Colonic mucosa (tissue), 4 donors: ENCODE measurements around the gene DHX40. TPM values are rescaled to one million over a fixed set of nuclear protein-coding genes. Genes with fewer than 3 reads are reported as not detected.

Experiments
- DNase-seq: peaks from one replicate; pipeline ENCODE4 v3.0.0-alpha.2; 2020
- H3K27ac ChIP-seq: fragments of 200-600 bp; one replicate; pipeline ENCODE4 v1.8.0; 2021
- H3K27me3 ChIP-seq: fragments of 200-600 bp; one replicate; pipeline ENCODE4 v1.8.0; 2021
- H3K36me3 ChIP-seq: fragments of 200-600 bp; one replicate; pipeline ENCODE4 v1.8.0; 2021
- H3K4me1 ChIP-seq: fragments of 200-600 bp; one replicate; pipeline ENCODE4 v1.8.0; 2021; ENCODE audit warnings: mild to moderate bottlenecking
- H3K4me3 ChIP-seq: fragments of 200-600 bp; one replicate; pipeline ENCODE4 v1.8.0; 2021
- H3K9ac ChIP-seq, 2 donors: one replicate each; pipeline ENCODE4 v1.7.0; 2013; ENCODE audit warnings: control low read depth in 2 of 2, low read depth in 2 of 2, low read length in 2 of 2
- H3K9me3 ChIP-seq: fragments of 200-600 bp; one replicate; pipeline ENCODE4 v1.8.0; 2021
- intact Hi-C: fragments of 100-400 bp; cut with DNase I; formaldehyde crosslinking; loops from one replicate; pipeline ENCODE4 v1.14.1; 2022
- total RNA-seq, 2 donors: library from RNA; stranded (reverse); fragmentation: NEBNext Ultra II Directional in 1 of 2; extraction: Animal tissue kit (Norgen Biotek cat#: 25700) in 1 of 2; gene quantifications; one replicate each; pipeline ENCODE4 v1.2.1, GENCODE V29; 2021
- TF ChIP-seq, protein P1 (sequence below): fragments of 200-600 bp; IDR thresholded peaks from one replicate; pipeline ENCODE4 v1.8.0; 2022; ENCODE audit warnings: antibody characterized with exemption, mild to moderate bottlenecking
- donor health status: healthy.
- donor health status: DM: no; HTN: no; CAD: no.
- donor health status: DM: no; HTN: no; CAD: no.

The DHX40 gene
- total RNA-seq, 2 donors from 2014 or later = 15.2 to 22.7 TPM

DNA sequence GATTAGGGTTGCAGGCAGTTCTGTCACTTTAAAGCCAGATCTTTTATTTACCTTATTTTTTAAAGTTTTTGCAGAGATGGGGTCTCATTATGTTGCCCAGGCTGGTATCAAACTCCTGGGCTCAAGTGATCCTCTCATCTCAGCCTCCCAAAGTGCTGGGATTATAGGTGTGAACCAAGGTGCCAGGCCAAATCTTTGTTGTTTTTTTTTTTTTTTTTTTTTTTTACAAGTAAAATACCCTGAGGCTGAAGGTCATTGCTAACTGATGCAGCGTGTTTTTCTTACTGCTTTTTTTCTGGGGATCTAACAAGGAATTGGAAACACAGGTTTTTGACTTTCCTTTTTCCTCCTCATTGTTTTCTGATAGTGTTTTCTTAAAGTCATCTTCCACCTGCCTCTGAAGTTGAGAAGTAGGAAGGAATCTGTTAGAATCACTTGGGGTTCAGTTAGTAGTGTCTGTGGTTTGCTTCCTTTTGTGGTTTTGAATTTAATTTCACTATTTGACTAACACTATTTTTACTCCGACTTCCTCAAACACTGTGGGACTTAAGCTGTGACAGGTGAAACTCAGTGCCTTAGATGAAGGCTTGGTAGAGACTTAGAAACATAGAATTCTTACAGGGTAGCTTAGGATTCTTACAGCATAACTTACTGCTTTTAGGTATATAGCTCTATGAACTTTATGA is 76.5 kb downstream of the DHX40 start:
- TF ChIP-seq, protein P1, sequence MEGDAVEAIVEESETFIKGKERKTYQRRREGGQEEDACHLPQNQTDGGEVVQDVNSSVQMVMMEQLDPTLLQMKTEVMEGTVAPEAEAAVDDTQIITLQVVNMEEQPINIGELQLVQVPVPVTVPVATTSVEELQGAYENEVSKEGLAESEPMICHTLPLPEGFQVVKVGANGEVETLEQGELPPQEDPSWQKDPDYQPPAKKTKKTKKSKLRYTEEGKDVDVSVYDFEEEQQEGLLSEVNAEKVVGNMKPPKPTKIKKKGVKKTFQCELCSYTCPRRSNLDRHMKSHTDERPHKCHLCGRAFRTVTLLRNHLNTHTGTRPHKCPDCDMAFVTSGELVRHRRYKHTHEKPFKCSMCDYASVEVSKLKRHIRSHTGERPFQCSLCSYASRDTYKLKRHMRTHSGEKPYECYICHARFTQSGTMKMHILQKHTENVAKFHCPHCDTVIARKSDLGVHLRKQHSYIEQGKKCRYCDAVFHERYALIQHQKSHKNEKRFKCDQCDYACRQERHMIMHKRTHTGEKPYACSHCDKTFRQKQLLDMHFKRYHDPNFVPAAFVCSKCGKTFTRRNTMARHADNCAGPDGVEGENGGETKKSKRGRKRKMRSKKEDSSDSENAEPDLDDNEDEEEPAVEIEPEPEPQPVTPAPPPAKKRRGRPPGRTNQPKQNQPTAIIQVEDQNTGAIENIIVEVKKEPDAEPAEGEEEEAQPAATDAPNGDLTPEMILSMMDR = no peak
- no peak for DNase-seq
- H3K27me3 ChIP-seq = no peaks in the 10 kb centered on the region
- no peaks in the 10 kb centered on the region for H3K36me3 ChIP-seq
- intact Hi-C loops = no loop called here
- no peak overlapping the region for H3K4me3 ChIP-seq
- no peaks in the 10 kb centered on the region for H3K9me3 ChIP-seq
- H3K9ac ChIP-seq = no peak overlapping the region
- no peaks in the 10 kb centered on the region for H3K4me1 ChIP-seq
- H3K27ac ChIP-seq = peak overlapping the region; percentile 11

DNA sequence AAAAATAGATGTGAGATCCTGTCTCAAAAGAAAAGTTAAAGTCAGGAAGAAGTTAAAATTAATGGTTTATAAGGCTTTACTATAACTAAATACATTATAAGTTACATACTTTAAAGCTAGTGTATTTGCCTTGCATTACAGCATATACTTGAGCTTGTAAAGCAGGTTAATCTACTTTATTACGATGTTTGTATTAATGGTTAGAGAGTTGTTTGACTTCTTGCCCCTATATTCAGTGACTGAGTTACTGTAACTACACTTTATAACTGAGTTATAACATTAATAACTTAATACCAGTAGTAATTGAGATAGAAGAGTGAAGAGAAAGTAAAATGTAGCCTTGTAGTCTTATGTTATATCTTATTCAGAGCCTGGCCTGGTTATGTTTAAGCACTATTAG is 77.2 kb downstream of the DHX40 start:
- no peak overlapping the region for H3K9ac ChIP-seq
- H3K27me3 ChIP-seq = no peaks in the 10 kb centered on the region
- DNase-seq = no peak
- no peaks in the 10 kb centered on the region for H3K9me3 ChIP-seq
- H3K4me1 ChIP-seq = no peaks in the 10 kb centered on the region
- intact Hi-C loops = no loop called here
- TF ChIP-seq, protein P1 = no peak
- no peak overlapping the region for H3K27ac ChIP-seq
- H3K36me3 ChIP-seq = no peaks in the 10 kb centered on the region
- H3K4me3 ChIP-seq = no peak overlapping the region

DNA sequence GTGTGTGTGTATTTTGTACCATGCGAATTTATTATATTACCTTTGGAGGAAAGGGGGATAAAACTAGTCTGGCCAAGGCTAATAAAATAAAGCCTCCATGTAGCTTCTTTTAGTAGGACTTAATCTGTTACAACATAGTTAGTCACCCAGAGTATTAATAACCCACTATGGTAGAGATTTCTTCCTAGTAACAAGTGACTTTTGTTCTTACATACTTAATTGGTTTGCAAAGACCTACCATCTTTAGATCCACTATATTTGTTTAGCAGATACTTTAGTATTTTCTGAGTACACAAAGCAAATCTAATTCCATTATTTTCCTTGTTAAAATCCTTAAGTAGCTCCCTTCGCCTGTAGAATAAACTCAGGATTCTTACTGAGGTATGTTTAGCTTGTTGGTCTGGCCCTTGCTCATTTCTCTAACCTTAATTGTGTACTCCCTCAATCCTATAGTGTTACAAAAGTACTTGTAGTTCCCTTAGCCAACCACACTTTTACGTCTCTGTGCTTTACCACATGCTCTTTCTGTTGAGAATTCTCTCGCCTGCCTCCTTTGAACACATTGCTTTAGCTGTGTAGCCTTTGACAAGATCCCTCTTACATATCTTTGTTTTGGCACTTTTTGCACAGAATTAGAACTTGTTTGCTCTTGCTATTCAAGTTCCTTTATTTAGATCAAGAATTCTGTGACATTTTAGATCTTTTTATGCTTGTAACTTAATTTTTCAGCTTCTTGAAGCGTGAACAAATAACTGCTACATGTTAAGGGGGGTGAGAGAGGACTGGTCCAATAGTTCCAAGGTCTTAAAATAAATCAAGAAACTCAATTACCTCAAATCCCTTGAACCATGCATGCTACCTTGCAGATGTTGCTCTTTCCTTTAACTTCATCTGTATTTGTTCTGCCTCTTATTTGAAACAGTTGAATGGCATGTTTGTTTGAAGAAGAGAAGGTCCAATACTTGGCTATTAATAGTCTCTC is 78.0 kb downstream of the DHX40 start:
- Histone ChIP-seq H3K27ac (no peak overlapping the region), H3K4me3 (no peak overlapping the region), H3K4me1 (no peaks in the 10 kb centered on the region), H3K36me3 (no peaks in the 10 kb centered on the region), H3K9ac (no peak overlapping the region), H3K27me3 (no peaks in the 10 kb centered on the region), H3K9me3 (no peaks in the 10 kb centered on the region)
- no peak for DNase-seq
- intact Hi-C loops = no loop called here
- TF ChIP-seq, protein P1 = no peak

DNA sequence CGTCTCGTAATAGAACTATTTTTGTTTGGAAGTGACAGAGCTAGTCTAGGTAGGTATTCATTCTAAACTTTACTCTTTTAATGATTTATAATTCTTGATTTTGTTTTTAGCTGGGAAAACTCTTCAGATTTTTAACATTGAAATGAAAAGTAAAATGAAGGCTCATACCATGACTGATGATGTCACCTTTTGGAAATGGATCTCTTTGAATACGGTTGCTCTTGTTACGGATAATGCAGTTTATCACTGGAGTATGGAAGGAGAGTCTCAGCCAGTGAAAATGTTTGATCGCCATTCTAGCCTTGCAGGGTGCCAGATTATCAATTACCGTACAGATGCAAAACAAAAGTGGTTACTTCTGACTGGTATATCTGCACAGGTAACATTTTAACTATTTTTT is 81.9 kb downstream of the DHX40 start:
- Histone ChIP-seq H3K27ac (no peak overlapping the region), H3K9me3 (no peaks in the 10 kb centered on the region), H3K36me3 (no peaks in the 10 kb centered on the region), H3K27me3 (no peaks in the 10 kb centered on the region), H3K4me3 (no peak overlapping the region), H3K9ac (no peak overlapping the region), H3K4me1 (no peaks in the 10 kb centered on the region)
- TF ChIP-seq, protein P1 = no peak
- intact Hi-C loops = no loop called here
- no peak for DNase-seq

DNA sequence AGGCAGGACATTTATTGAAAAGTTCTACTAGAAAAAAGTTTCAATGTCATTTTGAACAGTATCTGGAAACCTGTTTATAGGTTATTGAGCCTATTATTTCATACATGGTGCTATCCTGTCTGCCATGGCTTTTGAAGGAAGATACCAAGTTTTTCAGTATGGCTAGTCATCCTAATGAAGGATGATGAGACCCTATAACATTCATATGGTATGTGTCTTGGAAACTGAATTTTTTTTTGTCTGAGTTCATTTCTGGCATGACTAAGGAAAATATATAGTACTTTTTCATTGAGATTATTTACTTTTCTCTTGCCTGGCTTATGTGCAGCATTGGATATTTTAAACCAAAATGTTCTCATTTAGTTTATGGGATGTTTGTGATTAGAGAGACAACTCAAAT is 84.5 kb downstream of the DHX40 start:
- intact Hi-C loops = no loop called here
- Histone ChIP-seq H3K4me1 (no peaks in the 10 kb centered on the region), H3K9me3 (no peaks in the 10 kb centered on the region), H3K4me3 (no peak overlapping the region), H3K27ac (no peak overlapping the region), H3K9ac (no peak overlapping the region), H3K27me3 (no peaks in the 10 kb centered on the region), H3K36me3 (peaks cover 6% of the 10 kb centered on the region)
- DNase-seq = no peak
- TF ChIP-seq, protein P1 = no peak
